ENCODE results near the gene PNPLA5.

DNA sequence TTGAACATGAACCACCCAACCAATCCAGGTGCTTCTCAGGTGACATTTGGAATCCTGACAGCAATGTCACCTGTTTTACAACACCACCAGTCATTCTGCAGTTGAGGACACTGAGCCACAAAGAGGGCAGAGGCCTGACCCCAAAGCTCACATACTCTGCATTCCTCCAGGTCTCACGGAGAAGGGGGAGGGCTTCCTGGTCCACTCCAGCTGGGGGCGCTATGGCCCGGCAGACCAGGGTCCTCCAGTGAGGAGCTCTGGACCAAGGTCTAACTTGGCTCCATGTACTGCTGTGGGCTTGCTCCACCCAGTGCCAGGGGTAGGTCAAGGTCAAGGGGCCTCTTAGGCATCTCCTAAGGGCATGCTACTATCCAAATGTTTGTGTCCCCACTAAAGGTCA lies 30.3 kb upstream of the PNPLA5 start:
- TF ChIP-seq, protein P1, sequence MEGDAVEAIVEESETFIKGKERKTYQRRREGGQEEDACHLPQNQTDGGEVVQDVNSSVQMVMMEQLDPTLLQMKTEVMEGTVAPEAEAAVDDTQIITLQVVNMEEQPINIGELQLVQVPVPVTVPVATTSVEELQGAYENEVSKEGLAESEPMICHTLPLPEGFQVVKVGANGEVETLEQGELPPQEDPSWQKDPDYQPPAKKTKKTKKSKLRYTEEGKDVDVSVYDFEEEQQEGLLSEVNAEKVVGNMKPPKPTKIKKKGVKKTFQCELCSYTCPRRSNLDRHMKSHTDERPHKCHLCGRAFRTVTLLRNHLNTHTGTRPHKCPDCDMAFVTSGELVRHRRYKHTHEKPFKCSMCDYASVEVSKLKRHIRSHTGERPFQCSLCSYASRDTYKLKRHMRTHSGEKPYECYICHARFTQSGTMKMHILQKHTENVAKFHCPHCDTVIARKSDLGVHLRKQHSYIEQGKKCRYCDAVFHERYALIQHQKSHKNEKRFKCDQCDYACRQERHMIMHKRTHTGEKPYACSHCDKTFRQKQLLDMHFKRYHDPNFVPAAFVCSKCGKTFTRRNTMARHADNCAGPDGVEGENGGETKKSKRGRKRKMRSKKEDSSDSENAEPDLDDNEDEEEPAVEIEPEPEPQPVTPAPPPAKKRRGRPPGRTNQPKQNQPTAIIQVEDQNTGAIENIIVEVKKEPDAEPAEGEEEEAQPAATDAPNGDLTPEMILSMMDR (conservative IDR thresholded peaks at IDR 0.05 in 1 of 2, IDR thresholded peaks at IDR 0.05 in 1 of 2; ENCODE audit: low read depth in 1 of 2, low read length in 2 of 2) = no peak
- TF ChIP-seq EZH2 (IDR thresholded peaks at IDR 0.05; ENCODE audit: low read length, missing control alignments) = no peak

Measured in fibroblast of lung (primary cell).